Kidney glomerular epithelial cell (primary cell): ENCODE data around the gene EFHD2.

ENCODE experiments used
- DNase-seq: peaks from one replicate; lab custom pipeline; 2025; lab: John Stamatoyannopoulos, UW

EFHD2 gene

GRCh38 chr1:15476927-15477326 is 67.2 kb downstream of the EFHD2 start:
- DNase-seq: no peak

- no peak for DNase-seq
Observed at GRCh38 chr1:15477646-15478212, 68.0 kb downstream of the EFHD2 start.
